GM21528 (cell line): Measurements from ENCODE around the gene WDR43.

Experiments used
- ATAC-seq: cut with Tn5 transposase; IDR thresholded peaks from one replicate; pipeline ENCODE4 v1.9.1; 2021; ENCODE audit warnings: mild to moderate bottlenecking, moderate library complexity; ENCODE audit not compliant: unreplicated experiment, low FRiP score

Gene WDR43, protein sequence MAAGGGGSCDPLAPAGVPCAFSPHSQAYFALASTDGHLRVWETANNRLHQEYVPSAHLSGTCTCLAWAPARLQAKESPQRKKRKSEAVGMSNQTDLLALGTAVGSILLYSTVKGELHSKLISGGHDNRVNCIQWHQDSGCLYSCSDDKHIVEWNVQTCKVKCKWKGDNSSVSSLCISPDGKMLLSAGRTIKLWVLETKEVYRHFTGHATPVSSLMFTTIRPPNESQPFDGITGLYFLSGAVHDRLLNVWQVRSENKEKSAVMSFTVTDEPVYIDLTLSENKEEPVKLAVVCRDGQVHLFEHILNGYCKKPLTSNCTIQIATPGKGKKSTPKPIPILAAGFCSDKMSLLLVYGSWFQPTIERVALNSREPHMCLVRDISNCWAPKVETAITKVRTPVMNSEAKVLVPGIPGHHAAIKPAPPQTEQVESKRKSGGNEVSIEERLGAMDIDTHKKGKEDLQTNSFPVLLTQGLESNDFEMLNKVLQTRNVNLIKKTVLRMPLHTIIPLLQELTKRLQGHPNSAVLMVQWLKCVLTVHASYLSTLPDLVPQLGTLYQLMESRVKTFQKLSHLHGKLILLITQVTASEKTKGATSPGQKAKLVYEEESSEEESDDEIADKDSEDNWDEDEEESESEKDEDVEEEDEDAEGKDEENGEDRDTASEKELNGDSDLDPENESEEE

DNA sequence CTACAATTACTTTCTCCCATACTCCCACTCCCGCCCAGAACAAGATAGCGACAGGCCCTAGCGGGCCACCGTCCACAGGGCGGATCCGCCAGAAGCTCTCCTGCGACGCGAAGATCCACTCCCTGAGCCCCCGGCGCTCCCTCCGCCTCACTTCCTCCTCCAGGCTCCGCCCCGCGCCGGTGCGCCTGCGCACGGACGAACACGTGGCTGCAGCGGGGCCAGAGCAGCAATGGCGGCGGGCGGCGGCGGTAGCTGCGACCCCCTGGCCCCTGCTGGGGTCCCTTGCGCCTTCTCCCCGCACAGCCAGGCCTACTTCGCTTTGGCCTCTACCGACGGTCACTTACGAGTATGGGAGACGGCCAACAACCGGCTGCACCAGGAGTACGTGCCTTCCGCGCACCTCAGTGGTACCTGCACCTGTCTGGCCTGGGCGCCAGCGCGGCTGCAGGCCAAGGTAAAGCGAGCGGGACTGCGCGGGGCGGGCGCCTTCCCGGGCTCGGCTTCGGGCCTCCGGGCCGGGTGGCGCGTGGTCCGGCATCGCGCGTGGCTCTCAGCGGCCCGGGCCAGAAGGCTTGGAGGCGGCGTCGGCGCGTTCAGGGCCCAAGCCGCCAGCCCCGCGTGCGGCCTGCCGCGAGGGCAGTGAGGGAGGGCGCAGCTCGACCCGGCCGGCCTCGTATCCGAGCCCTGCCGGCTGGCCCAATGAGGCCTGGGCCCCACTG, at the start of gene WDR43:
Gene WDR43, plus strand, starts transcription at position 198 of the 719 bp plus-strand sequence. Its CDS starts 32 bp downstream, at position 230.
- peak; percentile 83 for ATAC-seq

DNA sequence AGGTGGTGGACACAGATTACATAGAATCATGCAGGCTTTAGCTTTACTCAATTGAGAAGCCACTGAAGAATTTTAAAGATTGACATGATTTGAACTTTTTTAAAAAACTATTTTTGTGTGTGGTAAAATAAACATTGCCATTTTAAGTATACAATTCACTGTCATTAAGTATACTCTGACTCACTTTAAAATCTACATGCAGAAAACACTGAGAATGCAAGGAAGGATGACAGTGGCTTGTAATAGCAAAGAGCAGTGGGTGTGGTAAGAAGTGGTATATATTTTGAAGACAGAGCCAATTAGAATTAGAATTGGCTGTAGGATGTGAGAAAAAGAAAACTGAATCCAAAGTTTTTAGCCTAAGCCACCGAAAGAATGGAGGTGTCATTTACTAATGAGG, 39.3 kb upstream of the WDR43 start:
- ATAC-seq: no peak

DNA sequence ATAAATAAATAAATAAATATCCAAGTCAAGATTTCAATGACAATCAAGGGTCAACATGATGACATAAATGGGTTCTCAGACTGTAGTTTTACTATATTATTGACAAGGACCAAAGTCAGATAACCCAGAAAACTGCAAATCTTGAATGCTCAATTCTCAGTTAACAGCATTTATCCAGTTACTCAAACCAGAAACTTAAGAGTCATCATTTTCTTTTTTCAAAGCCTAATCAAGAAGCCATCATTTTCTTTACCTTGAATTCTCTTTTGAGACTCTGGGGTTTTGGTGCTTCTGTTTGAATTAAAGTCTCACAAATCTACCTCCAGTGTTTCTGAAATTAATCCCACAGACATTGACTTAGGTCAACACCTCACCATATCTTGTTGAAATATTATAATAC, 38.5 kb upstream of the WDR43 start:
- no peak for ATAC-seq

DNA sequence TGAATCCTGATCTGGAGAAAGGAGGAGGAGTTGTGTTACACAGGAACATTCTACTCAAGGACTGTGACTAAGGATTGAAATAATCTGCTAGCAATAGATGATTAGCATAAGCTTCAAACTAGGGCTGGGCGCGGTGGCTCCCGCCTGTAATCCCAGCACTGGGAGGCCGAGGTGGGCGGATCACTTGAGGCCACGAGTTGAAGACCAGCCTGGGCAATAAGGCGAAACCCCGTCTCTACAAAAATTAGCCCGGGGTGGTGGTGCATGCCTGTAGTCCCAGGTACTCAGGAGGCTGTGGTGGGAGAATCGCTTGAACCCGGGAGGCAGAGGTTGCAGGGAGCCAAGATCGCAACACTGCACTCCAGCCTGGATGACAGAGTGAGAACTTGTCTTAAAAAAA, 25.9 kb upstream of the WDR43 start:
- no peak for ATAC-seq

DNA sequence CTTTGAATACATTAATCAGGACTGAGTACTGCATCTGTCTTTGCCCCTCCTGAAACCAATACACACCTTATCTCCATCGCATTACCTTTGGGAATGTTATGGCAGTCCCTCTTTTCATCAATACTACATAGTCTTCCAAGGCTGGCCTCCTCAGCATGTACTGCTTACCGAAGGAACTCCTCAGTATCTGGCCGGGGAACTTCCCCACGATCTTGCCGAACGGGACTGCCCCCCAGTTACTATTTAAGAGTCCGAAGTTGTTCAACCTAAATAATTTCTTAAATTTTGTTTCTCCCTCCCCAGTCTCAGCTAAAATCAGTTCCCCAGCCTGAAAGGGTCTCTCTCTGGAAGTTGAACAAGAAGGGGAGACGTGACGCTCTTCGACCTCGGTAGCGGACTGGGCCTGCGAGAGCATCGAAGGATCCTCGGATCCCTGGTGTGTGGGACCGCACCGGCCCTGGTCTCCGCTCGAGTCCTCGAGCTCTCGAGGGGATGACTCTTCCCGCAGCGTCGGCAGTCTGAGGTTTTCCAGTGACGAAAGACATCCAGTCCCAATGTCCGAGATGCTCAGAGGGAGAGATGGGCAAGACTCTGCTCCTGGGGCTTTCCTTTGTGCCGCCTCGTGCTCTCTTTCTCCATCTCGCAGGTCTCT, 24.8 kb upstream of the WDR43 start:
- peak; percentile 43 for ATAC-seq

DNA sequence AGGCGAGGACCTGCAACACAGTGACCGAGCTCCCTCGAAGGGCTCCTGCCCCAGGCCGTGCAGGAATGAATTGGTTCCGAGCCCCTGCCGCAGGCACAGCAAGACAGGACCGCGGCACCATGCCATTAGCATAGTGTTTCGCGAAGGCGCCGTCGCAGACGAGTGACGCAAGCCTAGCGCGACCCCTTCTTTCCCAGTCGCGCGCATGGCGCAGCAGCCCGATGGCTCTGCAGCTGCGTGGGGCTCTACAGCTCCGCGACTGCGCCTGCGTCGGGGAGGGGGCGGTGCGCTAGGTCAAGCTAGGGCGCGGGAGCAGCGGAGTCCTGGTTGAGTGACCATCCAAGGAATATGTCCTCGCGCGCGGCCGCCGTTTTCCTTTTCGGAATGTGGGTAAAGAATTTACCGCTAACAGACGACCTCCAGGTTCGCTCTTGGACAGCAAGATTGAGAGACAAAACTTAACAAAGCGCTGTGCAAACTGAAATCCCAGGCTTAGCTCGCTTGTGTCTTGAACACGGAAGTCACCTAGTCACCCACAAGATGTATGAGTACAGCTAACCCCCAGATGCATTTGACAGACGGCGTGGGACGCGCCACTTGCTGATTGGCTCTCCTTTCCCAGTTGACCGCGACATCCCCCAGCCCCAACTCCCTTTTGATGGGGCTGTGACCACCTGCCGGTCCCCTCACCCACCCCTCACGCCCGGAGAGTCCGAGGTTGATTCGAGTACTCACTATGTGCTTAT, 24.1 kb upstream of the WDR43 start, which contains the start of gene TRMT61B:
Gene TRMT61B, minus strand, starts transcription at position 164 of the 746 bp plus-strand sequence. Its CDS starts 32 bp downstream, at position 132.
- peak; percentile 92 for ATAC-seq

DNA sequence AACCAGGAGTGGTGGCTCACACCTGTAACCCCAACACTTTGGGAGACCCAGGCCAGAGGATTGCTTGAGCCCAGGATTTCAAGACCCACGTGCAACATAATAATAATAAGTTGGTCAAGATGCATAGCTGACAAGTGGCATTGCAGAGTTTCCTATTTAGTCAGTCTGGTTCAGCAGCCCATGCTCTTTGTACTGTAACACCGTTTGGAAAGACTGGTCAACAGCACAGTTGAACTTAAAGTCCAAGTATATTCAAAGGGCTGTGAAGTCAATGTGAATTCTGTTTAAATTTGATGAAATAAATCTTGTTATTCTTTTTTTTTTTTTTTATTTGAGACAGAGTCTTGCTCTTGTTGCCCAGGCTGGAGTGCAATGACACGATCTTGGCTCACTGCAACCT, 22.8 kb upstream of the WDR43 start:
- no peak for ATAC-seq

DNA sequence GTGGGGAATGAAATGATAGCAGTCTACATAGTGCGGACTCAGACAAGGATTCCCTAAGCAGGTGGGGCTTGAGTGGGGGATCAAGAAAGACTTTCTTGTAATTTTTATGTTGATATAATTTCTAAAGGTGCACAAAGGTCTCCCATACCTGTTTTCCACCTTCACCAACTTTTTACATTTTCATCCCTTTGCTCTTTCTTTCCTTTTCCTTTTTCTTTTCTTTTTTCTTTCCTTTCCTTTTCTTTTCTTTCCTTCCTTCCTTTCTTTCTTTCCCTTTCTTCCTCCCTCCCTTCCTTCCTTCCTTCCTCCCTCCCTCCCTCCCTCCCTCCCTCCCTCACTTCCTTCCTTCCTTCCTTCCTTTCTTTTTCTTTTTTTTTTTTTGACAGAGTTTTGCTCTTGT, 14.3 kb upstream of the WDR43 start:
- ATAC-seq: no peak

DNA sequence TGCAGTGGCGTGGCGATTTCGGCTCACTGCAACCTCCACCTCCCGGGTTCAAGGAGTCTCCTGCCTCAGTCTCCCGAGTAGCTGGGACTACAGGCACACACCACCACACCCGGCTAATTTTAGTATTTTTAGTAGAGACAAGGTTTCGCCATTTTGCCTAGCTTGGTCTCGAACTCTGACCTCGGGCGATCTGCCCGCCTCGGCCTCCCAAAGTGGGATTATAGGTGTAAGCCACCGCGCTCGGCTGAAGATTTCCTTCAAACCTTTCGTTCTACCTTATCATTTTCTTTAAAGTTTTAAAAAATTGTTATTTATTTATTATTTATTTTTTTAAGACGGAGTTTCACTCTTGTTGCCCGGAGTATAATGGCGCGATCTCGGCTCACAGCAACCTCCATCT, 979 bp upstream of the WDR43 start:
- no peak for ATAC-seq

DNA sequence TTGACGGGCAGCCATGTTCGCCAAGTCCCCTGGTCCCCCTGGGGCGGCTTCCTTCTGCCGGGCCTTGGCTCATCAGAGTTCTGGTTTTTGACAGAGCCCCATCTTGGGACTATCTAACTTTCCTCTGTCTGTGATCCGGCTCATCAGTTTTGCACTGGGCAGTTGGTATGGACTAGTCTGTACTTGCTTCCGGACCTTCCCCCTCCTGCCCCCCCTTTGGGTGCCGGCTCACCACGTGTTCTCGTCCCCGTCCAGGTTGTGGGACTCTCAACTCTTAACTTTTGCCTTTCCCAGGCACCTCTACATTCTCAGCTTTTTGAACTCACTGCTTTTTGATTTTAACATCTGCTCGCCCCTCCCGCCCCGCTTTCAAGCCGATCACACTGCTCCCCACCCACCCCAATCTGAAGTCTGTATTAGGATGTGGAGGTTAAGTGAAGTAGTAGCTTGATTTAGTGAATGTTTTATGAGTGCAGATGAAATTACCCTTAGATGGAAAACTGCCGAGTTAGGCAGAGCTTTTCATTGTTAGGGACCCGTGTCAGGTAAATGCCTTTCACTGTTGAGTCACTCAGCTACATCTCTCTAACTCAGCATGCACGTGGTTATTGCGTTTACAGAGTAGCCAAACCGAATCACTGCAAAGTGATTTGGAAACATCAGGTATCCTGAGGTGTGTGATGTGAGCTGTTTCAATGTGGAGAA, 874 bp downstream of the WDR43 start:
- peak; percentile 29 for ATAC-seq

DNA sequence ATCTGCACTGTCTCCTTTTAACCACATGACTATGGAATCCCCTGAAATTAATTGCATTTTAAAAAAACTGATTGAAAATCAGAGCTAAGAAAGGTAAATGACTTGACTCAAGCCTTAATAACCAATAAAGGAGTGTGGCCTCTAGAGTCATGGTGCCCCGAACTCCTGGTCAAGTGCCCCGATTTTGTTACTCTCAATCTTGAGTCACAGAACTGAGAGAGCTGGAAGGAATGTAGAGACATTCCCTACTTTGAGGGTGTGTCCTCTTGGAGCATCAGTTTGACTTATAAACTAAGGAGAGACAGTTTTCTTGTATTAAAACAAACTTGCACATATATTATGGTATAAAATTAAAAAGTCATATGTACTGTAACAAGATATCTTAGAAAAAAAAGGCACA, 2.4 kb downstream of the WDR43 start:
- no peak for ATAC-seq

DNA sequence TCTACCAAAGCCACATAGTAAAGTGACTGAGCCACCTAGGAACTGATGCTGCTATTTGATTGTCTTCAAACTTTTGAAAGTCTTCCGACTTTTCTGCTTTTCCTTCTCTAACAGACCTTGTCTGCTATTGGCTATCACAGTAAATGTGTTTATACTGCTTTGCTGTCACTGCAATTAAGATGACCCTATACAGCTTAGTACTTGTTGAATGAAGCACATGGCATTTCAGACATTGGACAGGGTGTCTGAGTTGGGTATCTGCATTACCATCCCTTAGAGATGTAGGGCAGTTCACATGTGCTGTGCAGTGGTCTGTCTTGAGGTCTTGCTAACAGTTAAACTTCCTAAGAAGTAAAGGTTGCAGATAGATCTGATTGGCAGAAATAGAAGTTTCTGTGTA, 3.6 kb downstream of the WDR43 start:
- ATAC-seq: no peak

DNA sequence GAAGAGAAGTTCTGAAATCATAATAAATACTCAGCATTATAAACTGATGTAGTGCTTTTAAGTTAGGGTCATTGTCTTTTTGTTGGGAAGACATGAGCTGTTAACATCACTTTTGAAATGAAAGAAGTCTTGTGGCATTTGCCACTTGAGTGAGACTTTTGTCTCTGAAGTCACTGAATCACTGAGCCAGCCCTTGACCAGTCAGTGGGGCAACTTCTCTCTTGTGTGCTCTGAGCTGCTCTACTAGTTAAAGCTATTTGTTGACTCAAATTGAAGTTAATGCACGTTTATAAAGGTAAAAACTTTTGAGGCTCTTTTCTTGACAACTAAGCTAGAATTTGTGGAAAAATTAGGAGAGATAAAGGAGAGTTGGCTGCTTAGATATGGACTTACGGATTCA, 6.7 kb downstream of the WDR43 start:
- no peak for ATAC-seq

DNA sequence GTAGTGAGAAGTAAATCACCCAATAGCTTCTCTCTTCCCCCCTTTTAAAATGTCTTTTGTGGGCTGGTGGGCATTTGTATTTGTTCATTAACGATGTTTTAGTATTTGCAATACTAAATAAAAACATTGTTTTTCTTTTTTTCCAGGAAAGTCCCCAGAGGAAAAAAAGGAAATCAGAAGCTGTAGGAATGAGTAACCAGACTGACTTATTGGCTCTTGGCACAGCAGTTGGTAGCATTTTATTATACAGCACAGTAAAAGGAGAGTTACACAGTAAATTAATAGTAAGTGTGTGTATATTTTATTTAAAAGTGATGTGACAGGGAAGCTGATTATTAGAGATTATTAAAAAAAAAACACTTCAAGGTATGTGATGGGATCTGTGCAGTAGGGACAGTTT, 7.4 kb downstream of the WDR43 start:
- ATAC-seq: no peak

DNA sequence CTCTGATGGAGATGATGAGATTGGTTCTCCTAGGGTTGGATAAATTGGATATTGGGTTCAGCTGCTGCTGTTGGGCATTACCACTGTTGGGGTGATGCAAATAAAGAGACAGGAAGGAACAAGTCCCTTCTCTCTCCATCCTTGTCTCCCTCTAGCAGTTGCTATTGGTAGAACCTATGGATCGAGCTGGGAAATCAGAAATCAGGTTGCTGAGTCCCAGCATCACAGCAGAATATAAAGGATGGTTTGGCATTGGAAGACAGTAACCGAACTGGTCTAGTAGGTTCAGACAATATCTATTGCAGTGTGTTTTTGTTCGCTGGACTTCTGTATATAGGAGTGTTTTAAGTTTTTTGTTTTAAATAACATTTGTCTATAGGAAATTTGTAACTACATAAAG, 8.1 kb downstream of the WDR43 start:
- no peak for ATAC-seq

DNA sequence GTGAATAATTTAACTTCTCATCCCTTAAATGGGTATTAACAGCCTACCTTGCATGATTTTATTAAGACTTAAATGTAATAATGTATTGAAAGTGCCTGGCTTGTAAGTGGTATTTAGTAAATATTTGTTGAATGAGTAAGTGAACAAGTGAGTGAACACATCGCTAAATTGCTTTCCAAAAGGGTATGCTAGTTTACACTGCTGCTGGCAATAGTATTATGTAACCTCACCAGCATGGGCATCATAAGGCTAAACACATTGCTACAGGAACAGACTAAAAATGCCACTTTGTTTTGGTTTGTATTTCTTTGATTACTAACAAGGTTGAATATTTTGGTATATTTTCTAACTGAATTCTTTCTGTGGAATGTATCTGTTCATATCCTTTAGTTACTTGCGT, 9.8 kb downstream of the WDR43 start:
- no peak for ATAC-seq

DNA sequence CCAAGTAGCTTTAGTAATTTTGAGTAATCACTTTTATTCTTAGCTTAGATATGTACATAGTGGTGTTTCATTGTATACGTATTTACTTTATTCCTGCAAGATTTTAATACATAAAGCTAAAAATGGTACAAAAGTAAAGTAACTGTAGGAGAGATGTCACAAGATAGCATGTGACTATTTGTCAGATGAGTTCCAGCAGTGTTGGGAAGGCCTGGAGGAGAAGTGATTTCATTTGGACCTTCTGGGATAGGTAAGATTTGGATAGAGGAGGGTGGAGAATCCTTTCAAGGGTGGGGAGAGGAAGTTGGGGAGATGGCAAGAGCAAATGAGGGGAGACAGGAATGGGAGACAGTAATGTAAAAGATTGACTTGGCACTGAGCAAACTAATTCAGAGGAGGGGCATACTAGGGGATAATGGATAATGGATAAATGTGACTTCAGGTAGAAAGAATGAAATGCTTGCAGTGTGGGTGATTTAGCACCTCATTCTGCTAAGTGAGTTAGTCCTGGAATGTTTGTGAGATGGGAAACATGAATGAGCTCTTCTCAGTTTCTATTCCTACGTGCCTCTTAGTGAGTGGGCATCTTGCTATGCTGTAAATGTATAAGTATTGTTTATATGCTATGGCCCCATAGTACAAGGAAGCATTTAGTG, 10.5 kb downstream of the WDR43 start:
- no peak for ATAC-seq

DNA sequence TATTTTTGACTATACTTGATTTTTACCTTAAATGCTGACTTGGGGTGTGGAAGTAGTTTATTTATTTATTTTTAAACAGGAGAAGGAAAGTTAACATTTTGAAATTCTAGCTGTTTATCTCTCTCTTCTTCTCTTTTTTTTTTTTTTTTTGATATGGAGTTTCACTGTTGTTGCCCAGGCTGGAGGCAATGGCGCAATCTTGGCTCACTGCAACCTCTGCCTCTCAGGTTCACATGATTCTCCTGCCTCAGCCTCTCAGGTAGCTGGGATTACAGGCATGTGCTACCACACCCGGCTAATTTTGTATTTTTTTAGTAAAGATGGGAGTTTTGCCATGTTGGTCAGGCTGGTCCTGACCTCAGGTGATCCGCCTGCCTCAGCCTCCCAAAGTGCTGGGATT, 11.1 kb downstream of the WDR43 start:
- no peak for ATAC-seq

DNA sequence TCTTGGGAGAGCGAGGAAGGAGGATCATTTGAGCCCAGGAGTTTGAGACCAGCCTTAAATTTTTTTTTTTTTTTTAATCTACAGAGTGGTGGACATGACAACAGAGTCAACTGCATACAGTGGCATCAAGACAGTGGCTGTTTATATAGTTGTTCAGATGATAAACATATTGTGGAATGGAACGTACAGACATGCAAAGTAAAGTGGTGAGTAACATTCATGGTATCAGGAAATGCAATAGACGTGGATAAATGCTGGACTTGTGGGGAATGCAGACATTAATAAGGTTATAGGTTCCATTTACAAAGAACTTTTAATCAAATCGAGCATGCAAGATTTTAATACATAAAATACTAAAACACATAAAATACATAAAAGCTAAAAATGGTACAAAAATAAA, 11.9 kb downstream of the WDR43 start:
- ATAC-seq: no peak
